ENCODE results near the gene PDCD4. TPM values are rescaled to one million over a fixed set of nuclear protein-coding genes. Genes with fewer than 3 reads are reported as not detected.

Gene PDCD4
- total RNA-seq, 1 experiment from 2014 or later: 32.7 TPM

DNA sequence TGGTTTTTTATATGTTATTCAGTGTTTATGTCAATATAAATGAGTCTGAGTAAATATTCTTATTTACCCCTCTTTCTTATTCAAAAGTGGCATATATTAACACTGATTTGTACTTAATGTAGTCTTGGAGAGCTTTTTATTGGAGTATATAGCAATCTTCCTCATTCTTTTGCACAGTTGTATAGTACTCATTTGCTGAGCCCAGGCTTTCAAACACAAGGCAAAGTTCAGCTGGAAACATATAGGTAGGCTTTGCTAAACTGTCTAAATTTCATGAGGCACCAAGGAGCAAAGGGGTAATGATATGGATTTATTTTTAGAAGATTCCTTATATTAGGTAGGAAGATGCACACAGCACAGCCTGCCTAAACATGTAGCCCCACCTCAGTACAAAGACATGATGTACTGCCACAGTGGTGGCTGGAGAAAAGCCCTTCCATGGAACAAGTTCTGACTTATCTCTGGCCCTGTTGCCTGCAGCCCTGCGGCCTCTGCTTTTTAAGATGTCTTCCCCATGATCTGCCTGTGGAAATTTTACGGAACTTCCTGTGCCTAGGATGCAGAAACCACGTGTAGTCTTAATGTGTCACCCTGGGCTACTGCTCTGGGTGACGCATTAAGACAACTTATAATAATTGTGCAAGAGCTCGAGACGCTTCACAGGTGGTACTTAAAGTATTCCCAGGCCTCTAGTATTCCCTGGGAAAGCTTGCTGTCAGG is 9.6 kb upstream of the PDCD4 start:
- Mint-ChIP-seq H3K4me3 (no peak overlapping the region), H3K27me3 (ENCODE audit: low read depth) (no peaks in the 10 kb centered on the region), H3K9me3 (no peaks in the 10 kb centered on the region), H3K27ac (no peak overlapping the region), H3K36me3 (no peaks in the 10 kb centered on the region), H3K4me1 (peaks cover 10% of the 10 kb centered on the region)
- CTCF ChIA-PET: no interaction called here
- POLR2A ChIA-PET: interaction anchor here (1.3 kb wide), 1 partner anchor 57 kb away, joined by 3 read pairs; the partner anchor contains the start of genes BBIP1 and SHOC2
- TF ChIP-seq, protein P1, sequence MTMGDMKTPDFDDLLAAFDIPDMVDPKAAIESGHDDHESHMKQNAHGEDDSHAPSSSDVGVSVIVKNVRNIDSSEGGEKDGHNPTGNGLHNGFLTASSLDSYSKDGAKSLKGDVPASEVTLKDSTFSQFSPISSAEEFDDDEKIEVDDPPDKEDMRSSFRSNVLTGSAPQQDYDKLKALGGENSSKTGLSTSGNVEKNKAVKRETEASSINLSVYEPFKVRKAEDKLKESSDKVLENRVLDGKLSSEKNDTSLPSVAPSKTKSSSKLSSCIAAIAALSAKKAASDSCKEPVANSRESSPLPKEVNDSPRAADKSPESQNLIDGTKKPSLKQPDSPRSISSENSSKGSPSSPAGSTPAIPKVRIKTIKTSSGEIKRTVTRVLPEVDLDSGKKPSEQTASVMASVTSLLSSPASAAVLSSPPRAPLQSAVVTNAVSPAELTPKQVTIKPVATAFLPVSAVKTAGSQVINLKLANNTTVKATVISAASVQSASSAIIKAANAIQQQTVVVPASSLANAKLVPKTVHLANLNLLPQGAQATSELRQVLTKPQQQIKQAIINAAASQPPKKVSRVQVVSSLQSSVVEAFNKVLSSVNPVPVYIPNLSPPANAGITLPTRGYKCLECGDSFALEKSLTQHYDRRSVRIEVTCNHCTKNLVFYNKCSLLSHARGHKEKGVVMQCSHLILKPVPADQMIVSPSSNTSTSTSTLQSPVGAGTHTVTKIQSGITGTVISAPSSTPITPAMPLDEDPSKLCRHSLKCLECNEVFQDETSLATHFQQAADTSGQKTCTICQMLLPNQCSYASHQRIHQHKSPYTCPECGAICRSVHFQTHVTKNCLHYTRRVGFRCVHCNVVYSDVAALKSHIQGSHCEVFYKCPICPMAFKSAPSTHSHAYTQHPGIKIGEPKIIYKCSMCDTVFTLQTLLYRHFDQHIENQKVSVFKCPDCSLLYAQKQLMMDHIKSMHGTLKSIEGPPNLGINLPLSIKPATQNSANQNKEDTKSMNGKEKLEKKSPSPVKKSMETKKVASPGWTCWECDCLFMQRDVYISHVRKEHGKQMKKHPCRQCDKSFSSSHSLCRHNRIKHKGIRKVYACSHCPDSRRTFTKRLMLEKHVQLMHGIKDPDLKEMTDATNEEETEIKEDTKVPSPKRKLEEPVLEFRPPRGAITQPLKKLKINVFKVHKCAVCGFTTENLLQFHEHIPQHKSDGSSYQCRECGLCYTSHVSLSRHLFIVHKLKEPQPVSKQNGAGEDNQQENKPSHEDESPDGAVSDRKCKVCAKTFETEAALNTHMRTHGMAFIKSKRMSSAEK (CRISPR knock-in tag; IDR thresholded peaks at IDR 0.05; ENCODE audit: borderline replicate concordance): no peak
- TF ChIP-seq IRF2 (CRISPR knock-in tag; IDR thresholded peaks at IDR 0.05; ENCODE audit: borderline replicate concordance, low read depth) (no peak), GTF2I (CRISPR knock-in tag; conservative IDR thresholded peaks at IDR 0.05) (no peak), ZNF317 (CRISPR knock-in tag; IDR thresholded peaks at IDR 0.05; ENCODE audit: borderline replicate concordance, low read depth) (no peak), NFYB (CRISPR knock-in tag; conservative IDR thresholded peaks at IDR 0.05; ENCODE audit: low read depth) (no peak), ATF1 (CRISPR knock-in tag; IDR thresholded peaks at IDR 0.05) (no peak), ZNF416 (CRISPR knock-in tag; IDR thresholded peaks at IDR 0.05) (no peak), FOXP1 (CRISPR knock-in tag; IDR thresholded peaks at IDR 0.05; ENCODE audit: borderline replicate concordance) (no peak), SP1 (CRISPR knock-in tag; conservative IDR thresholded peaks at IDR 0.05) (no peak), TEAD1 (CRISPR knock-in tag; IDR thresholded peaks at IDR 0.05) (no peak), HMGA2 (CRISPR knock-in tag; IDR thresholded peaks at IDR 0.05) (no peak), GABPB1 (CRISPR knock-in tag; IDR thresholded peaks at IDR 0.05) (no peak), TP53 (CRISPR knock-in tag; IDR thresholded peaks at IDR 0.05) (no peak), ZBTB21 (CRISPR knock-in tag; IDR thresholded peaks at IDR 0.05; ENCODE audit: borderline replicate concordance) (no peak), RELA (CRISPR knock-in tag; IDR thresholded peaks at IDR 0.05; ENCODE audit: borderline replicate concordance) (no peak), PRRX2 (CRISPR knock-in tag; IDR thresholded peaks at IDR 0.05) (no peak)
- TF ChIP-seq, protein P2, sequence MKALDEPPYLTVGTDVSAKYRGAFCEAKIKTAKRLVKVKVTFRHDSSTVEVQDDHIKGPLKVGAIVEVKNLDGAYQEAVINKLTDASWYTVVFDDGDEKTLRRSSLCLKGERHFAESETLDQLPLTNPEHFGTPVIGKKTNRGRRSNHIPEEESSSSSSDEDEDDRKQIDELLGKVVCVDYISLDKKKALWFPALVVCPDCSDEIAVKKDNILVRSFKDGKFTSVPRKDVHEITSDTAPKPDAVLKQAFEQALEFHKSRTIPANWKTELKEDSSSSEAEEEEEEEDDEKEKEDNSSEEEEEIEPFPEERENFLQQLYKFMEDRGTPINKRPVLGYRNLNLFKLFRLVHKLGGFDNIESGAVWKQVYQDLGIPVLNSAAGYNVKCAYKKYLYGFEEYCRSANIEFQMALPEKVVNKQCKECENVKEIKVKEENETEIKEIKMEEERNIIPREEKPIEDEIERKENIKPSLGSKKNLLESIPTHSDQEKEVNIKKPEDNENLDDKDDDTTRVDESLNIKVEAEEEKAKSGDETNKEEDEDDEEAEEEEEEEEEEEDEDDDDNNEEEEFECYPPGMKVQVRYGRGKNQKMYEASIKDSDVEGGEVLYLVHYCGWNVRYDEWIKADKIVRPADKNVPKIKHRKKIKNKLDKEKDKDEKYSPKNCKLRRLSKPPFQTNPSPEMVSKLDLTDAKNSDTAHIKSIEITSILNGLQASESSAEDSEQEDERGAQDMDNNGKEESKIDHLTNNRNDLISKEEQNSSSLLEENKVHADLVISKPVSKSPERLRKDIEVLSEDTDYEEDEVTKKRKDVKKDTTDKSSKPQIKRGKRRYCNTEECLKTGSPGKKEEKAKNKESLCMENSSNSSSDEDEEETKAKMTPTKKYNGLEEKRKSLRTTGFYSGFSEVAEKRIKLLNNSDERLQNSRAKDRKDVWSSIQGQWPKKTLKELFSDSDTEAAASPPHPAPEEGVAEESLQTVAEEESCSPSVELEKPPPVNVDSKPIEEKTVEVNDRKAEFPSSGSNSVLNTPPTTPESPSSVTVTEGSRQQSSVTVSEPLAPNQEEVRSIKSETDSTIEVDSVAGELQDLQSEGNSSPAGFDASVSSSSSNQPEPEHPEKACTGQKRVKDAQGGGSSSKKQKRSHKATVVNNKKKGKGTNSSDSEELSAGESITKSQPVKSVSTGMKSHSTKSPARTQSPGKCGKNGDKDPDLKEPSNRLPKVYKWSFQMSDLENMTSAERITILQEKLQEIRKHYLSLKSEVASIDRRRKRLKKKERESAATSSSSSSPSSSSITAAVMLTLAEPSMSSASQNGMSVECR (CRISPR knock-in tag; IDR thresholded peaks at IDR 0.05; ENCODE audit: borderline replicate concordance): no peak
- TF ChIP-seq, protein P3, sequence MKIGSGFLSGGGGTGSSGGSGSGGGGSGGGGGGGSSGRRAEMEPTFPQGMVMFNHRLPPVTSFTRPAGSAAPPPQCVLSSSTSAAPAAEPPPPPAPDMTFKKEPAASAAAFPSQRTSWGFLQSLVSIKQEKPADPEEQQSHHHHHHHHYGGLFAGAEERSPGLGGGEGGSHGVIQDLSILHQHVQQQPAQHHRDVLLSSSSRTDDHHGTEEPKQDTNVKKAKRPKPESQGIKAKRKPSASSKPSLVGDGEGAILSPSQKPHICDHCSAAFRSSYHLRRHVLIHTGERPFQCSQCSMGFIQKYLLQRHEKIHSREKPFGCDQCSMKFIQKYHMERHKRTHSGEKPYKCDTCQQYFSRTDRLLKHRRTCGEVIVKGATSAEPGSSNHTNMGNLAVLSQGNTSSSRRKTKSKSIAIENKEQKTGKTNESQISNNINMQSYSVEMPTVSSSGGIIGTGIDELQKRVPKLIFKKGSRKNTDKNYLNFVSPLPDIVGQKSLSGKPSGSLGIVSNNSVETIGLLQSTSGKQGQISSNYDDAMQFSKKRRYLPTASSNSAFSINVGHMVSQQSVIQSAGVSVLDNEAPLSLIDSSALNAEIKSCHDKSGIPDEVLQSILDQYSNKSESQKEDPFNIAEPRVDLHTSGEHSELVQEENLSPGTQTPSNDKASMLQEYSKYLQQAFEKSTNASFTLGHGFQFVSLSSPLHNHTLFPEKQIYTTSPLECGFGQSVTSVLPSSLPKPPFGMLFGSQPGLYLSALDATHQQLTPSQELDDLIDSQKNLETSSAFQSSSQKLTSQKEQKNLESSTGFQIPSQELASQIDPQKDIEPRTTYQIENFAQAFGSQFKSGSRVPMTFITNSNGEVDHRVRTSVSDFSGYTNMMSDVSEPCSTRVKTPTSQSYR (CRISPR knock-in tag; IDR thresholded peaks at IDR 0.05): no peak
- TF ChIP-seq, protein P4, sequence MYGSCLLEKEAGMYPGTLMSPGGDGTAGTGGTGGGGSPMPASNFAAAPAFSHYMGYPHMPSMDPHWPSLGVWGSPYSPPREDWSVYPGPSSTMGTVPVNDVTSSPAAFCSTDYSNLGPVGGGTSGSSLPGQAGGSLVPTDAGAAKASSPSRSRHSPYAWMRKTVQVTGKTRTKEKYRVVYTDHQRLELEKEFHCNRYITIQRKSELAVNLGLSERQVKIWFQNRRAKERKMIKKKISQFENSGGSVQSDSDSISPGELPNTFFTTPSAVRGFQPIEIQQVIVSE (CRISPR knock-in tag; IDR thresholded peaks at IDR 0.05; ENCODE audit: borderline replicate concordance): no peak
- ATAC-seq: no peak
- DNase-seq (ENCODE audit: low spot score): no peak

All from WTC11 (cell line).